ENCODE data around the gene MACROH2A1. TPM values are rescaled to one million over a fixed set of nuclear protein-coding genes. Genes with fewer than 3 reads are reported as not detected.

Gene MACROH2A1
- total and polyA plus RNA-seq, 10 of the 15 experiments (the other 5 are each of a cell fraction or from before 2014, with no cell fraction given): 45.7 to 230 (median 196) TPM

DNA sequence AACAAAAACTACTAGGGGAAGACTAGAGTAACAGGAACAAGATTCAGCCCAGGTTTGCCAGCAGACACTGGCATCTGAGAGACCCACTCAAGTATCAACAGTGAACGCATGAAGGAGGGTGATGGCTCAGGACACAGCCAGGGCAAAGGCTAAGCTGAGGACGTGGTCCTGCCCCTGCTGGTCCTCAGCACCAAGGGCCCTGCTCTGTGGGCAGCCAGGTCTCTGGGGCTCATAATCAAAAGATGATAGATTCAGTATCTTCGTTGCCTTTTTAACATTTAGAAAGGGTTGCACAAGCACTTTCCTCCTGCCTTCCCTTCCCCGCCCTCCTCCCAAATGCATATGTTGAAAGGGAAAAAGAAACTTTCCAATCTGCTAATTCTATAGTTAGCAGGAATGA, 31.5 kb downstream of the MACROH2A1 start:
- ChIA-PET SMC1A (ENCODE audit: uncharacterized antibody, unreplicated experiment) (no interaction called here), RAD21 (ENCODE audit: unreplicated experiment) (no interaction called here), CTCF (no interaction called here), POLR2A (no interaction called here)
- H3K4me1 ChIP-seq (ENCODE audit: control insufficient read depth, insufficient read depth, low read length): no peaks in the 10 kb centered on the region; the same call in 1 of the 2 replicates
- H3K9ac ChIP-seq (ENCODE audit: control insufficient read depth, insufficient read depth, low read length): no peak overlapping the region
- no peaks in the 10 kb centered on the region for H3K9me3 ChIP-seq (replicated peaks; ENCODE audit: control insufficient read depth, insufficient read depth, low read length)
- WGBS (ENCODE audit: insufficient coverage, insufficient replicate concordance, low lambda C conversion rate, missing lambda C conversion rate): 98% methylated on average over 4 of the region's 4 CpGs
- no TSS peak for BruUV-seq (replicated peaks)
- H3K79me2 ChIP-seq (ENCODE audit: control insufficient read depth, insufficient read depth, low read length): no peaks in the 10 kb centered on the region
- H3K4me3 ChIP-seq: no peak overlapping the region
- no peak for FAIRE-seq
- H3K27ac ChIP-seq (ENCODE audit: control insufficient read depth, insufficient read depth): no peak overlapping the region
- intact Hi-C loops (cut with micrococcal nuclease; ENCODE audit: unreplicated experiment): no loop called here
- no peak for DNase-seq (ENCODE audit: low read depth, low spot score)
- peaks cover 30 to 38% of the 10 kb centered on the region in 2 experiments for H3K36me3 ChIP-seq (ENCODE audit: control insufficient read depth in 2 of 2, insufficient read depth in 2 of 2, low read length in 1 of 2)
- no peak overlapping the region for H3K4me2 ChIP-seq (ENCODE audit: control insufficient read depth, insufficient read depth)
- no peaks in the 10 kb centered on the region for H4K20me1 ChIP-seq (ENCODE audit: control insufficient read depth, insufficient read depth)
- in situ Hi-C loops (cut with MboI): no loop called here
- no peak for ATAC-seq
- H2AFZ ChIP-seq (ENCODE audit: control insufficient read depth, low read depth, low read length): no peak overlapping the region
- TF ChIP-seq NR2C1 (IDR thresholded peaks at IDR 0.05): no peak
- TF ChIP-seq, protein P1, sequence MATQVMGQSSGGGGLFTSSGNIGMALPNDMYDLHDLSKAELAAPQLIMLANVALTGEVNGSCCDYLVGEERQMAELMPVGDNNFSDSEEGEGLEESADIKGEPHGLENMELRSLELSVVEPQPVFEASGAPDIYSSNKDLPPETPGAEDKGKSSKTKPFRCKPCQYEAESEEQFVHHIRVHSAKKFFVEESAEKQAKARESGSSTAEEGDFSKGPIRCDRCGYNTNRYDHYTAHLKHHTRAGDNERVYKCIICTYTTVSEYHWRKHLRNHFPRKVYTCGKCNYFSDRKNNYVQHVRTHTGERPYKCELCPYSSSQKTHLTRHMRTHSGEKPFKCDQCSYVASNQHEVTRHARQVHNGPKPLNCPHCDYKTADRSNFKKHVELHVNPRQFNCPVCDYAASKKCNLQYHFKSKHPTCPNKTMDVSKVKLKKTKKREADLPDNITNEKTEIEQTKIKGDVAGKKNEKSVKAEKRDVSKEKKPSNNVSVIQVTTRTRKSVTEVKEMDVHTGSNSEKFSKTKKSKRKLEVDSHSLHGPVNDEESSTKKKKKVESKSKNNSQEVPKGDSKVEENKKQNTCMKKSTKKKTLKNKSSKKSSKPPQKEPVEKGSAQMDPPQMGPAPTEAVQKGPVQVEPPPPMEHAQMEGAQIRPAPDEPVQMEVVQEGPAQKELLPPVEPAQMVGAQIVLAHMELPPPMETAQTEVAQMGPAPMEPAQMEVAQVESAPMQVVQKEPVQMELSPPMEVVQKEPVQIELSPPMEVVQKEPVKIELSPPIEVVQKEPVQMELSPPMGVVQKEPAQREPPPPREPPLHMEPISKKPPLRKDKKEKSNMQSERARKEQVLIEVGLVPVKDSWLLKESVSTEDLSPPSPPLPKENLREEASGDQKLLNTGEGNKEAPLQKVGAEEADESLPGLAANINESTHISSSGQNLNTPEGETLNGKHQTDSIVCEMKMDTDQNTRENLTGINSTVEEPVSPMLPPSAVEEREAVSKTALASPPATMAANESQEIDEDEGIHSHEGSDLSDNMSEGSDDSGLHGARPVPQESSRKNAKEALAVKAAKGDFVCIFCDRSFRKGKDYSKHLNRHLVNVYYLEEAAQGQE (IDR thresholded peaks at IDR 0.05; ENCODE audit: low read depth, low read length): no peak
- TF ChIP-seq MEF2B (IDR thresholded peaks at IDR 0.05; ENCODE audit: partially characterized antibody, poor library complexity, severe bottlenecking): no peak
- TF ChIP-seq JUND (IDR thresholded peaks at IDR 0.05; ENCODE audit: low read depth, low read length): no peak
- TF ChIP-seq HDAC2 (IDR thresholded peaks at IDR 0.05): no peak
- no peaks in the 10 kb centered on the region for H3K27me3 ChIP-seq (replicated peaks in 1 of 2; ENCODE audit: control insufficient read depth in 2 of 2, insufficient read depth in 2 of 2, low read length in 1 of 2)
